B cell (primary cell): Measurements from ENCODE around the gene DNM1L. TPM values are rescaled to one million over a fixed set of nuclear protein-coding genes. Genes with fewer than 3 reads are reported as not detected.

Experiments
- ATAC-seq: fragments of 200-7000 bp; cut with Tn5 transposase; one replicate; pipeline ENCODE4 v1.10.0; 2021; ENCODE audit warnings: low read depth, mild to moderate bottlenecking, moderate number of reproducible peaks, moderate library complexity
- CTCF ChIA-PET: fragments of 350-600 bp; sonication (Branson Sonifier 250); formaldehyde crosslinking; loops from one replicate; lab custom pipeline; 2021; ENCODE audit warnings: antibody characterized with exemption, inconsistent platforms; lab: Charles Lee
- POLR2A ChIA-PET: fragments of 350-600 bp; sonication (Branson Sonifier 250); formaldehyde crosslinking; loops from one replicate; lab custom pipeline; 2021; ENCODE audit warnings: antibody characterized with exemption; lab: Charles Lee
- DNase-seq: peaks from one replicate; pipeline ENCODE4 v3.0.0; 2013
- H2AFZ ChIP-seq: 2 replicates; pipeline ENCODE4 v1.6.1; 2012; ENCODE audit warnings: mild to moderate bottlenecking, low read depth, low read length; ENCODE audit not compliant: insufficient read depth, poor library complexity, severe bottlenecking
- H3K27ac ChIP-seq, 2 donors: 1 replicate in 1 of 2; 2 replicates in 1 of 2; pipeline ENCODE4 v1.5.1; 2012 to 2013; ENCODE audit warnings: low read length in 2 of 2, mild to moderate bottlenecking in 2 of 2, moderate library complexity in 1 of 2
- H3K27me3 ChIP-seq, 4 experiments: fragments of 200-600 bp in 1 of 4; sonication (generic) in 1 of 4; replicated peaks in 1 of 4; 1 replicate in 2 of 4; 2 replicates in 2 of 4; pipeline versions ENCODE4 v1.6.1 to v1.7.0; 2013 to 2016; ENCODE audit warnings: low read length in 3 of 4, mild to moderate bottlenecking in 2 of 4, mixed read lengths in 1 of 4, moderate library complexity in 1 of 4; ENCODE audit not compliant: insufficient read depth in 4 of 4, control insufficient read depth in 3 of 4; ENCODE audit errors: control extremely low read depth in 1 of 4
- H3K36me3 ChIP-seq, 2 experiments: replicated peaks in 1 of 2; 1 replicate in 1 of 2; 2 replicates in 1 of 2; pipeline versions ENCODE4 v1.6.1 to v1.7.1; 2013; ENCODE audit warnings: low read length in 1 of 2; ENCODE audit not compliant: insufficient read depth in 2 of 2, control insufficient read depth in 1 of 2; ENCODE audit errors: control extremely low read depth in 1 of 2, extremely low read depth in 1 of 2
- H3K4me1 ChIP-seq, 2 donors: fragments of 200-600 bp in 1 of 2; sonication (generic) in 1 of 2; 1 replicate in 1 of 2; 2 replicates in 1 of 2; pipeline versions ENCODE4 v1.5.1 to v1.6.1; 2013 to 2017; ENCODE audit warnings: low read length in 2 of 2; ENCODE audit not compliant: control insufficient read depth in 2 of 2, insufficient read depth in 2 of 2
- H3K4me2 ChIP-seq: replicated peaks from 2 replicates; pipeline ENCODE3; 2012; ENCODE audit warnings: mild to moderate bottlenecking, low read depth, low read length; ENCODE audit not compliant: poor library complexity, severe bottlenecking
- H3K4me3 ChIP-seq, 5 experiments: fragments of 200-600 bp in 1 of 5; sonication (generic) in 1 of 5; 1 replicate in 3 of 5; 2 replicates in 2 of 5; pipeline versions ENCODE4 v1.5.1 to v1.7.0; 2011 to 2016; ENCODE audit warnings: low read length in 4 of 5, mild to moderate bottlenecking in 4 of 5, low read depth in 2 of 5, control low read depth in 1 of 5, moderate library complexity in 1 of 5; ENCODE audit not compliant: insufficient read depth in 1 of 5; ENCODE audit errors: control extremely low read depth in 1 of 5, extremely low read depth in 1 of 5
- H3K79me2 ChIP-seq: fragments of 200-600 bp; sonication (generic); one replicate; pipeline ENCODE4 v1.6.0; 2016; ENCODE audit warnings: low read length; ENCODE audit not compliant: control insufficient read depth, insufficient read depth
- H3K9ac ChIP-seq: fragments of 200-600 bp; sonication (generic); 2 replicates; pipeline ENCODE4 v1.6.1; 2017; ENCODE audit warnings: mild to moderate bottlenecking, low read length, moderate library complexity
- H3K9me3 ChIP-seq, 3 donors: one replicate each; pipeline versions ENCODE4 v1.6.1 to v1.7.1; 2013; ENCODE audit warnings: low read length in 2 of 3; ENCODE audit not compliant: control insufficient read depth in 2 of 3, insufficient read depth in 1 of 3; ENCODE audit errors: control extremely low read depth in 1 of 3
- H4K20me1 ChIP-seq: 2 replicates; pipeline ENCODE4 v1.6.0; 2012; ENCODE audit warnings: mild to moderate bottlenecking, low read length; ENCODE audit not compliant: insufficient read depth, control insufficient read depth, poor library complexity, severe bottlenecking
- H3K27ac Mint-ChIP-seq: one replicate; pipeline ENCODE4 v1.8.0; 2021; ENCODE audit warnings: mixed read lengths
- H3K27me3 Mint-ChIP-seq: one replicate; pipeline ENCODE4 v1.8.0; 2021; ENCODE audit warnings: mixed read lengths
- H3K4me1 Mint-ChIP-seq: one replicate; pipeline ENCODE4 v1.8.0; 2021; ENCODE audit warnings: mixed read lengths
- H3K4me3 Mint-ChIP-seq: one replicate; pipeline ENCODE4 v1.8.0; 2021; ENCODE audit warnings: mixed read lengths
- H3K9me3 Mint-ChIP-seq: one replicate; pipeline ENCODE4 v1.8.0; 2022; ENCODE audit warnings: mixed read lengths; ENCODE audit not compliant: insufficient read depth
- EZH2 ChIP-seq: IDR thresholded peaks from 2 replicates; pipeline ENCODE4 v1.6.1; 2012; ENCODE audit warnings: borderline replicate concordance, low read depth, mild to moderate bottlenecking, moderate library complexity, low read length; ENCODE audit not compliant: insufficient read depth, poor library complexity, severe bottlenecking
- WGBS: methylation state at CpG from one replicate; pipeline ENCODE4 v1.1.5; 2013; ENCODE audit warnings: missing lambda C conversion rate; ENCODE audit not compliant: insufficient coverage; 5-methylcytosine and 5-hydroxymethylcytosine counted together
- intact Hi-C: fragments of 100-400 bp; cut with micrococcal nuclease; formaldehyde crosslinking; loops from one replicate; pipeline ENCODE4 v1.10.0; 2022
- polyA plus RNA-seq: library from polyadenylated mRNA; depleted of rRNA; stranded (reverse); fragments of >200 nt; gene quantifications from 2 replicates; pipeline ENCODE4 v1.2.3, GENCODE V29; 2012
- total RNA-seq, 2 donors: library from RNA; stranded (reverse); fragments of 120-200 nt in 1 of 2; gene quantifications; 1 replicate in 1 of 2; 2 replicates in 1 of 2; pipeline versions ENCODE4 v1.2.3 to v1.2.4, GENCODE V29; 2013 to 2022
- TF ChIP-seq, protein P1 (sequence below): fragments of 200-600 bp; IDR thresholded peaks from one replicate; pipeline ENCODE4 v1.8.0; 2022; ENCODE audit warnings: antibody characterized with exemption, mild to moderate bottlenecking

DNM1L gene
- total and polyA plus RNA-seq, 2 donors (not counting 1 experiment from before 2014, with no cell fraction given): 23.3 to 74.2 TPM

DNA sequence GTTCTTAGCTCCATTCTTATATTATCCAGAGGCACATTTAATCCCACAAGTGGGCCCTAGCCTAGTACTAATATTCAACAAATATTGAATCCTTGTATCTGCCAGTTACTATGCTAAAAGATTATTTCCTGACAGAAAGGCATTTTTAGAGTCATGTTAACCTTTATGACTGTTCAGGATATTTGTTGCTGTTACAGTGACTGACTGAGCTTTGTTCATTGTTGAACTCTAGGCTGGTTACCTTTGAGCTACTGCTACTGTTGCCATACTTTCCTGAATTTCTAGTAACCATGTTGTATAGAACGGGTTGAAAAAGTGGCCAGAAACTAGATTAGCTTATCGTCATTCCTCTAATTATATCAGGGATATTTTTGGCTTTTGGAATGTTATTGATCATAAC lies 29.8 kb downstream of the DNM1L start:
- Histone ChIP-seq H3K4me1 (no peaks in the 10 kb centered on the region), H3K4me2 (no peak overlapping the region), H3K36me3 (peaks cover 7 to 39% of the 10 kb centered on the region in 2 experiments), H3K27ac (no peak overlapping the region), H3K79me2 (no peaks in the 10 kb centered on the region), H3K9ac (no peak overlapping the region), H4K20me1 (no peaks in the 10 kb centered on the region), H3K27me3 (no peaks in the 10 kb centered on the region), H3K9me3 (no peaks in the 10 kb centered on the region), H2AFZ (no peak overlapping the region), H3K4me3 (no peak overlapping the region)
- CTCF ChIA-PET: interaction anchor here (1.0 to 2.7 kb wide), 2 partner anchors 47 to 253 kb away, joined by 3 to 11 read pairs; partner anchors contain the start of gene YARS2
- intact Hi-C loops: no loop called here
- H3K4me1 Mint-ChIP-seq: no peaks in the 10 kb centered on the region
- ATAC-seq (no peak), DNase-seq (no peak)
- POLR2A ChIA-PET: no interaction called here
- no CpG with 5 or more reads among the region's 2 CpGs for WGBS
- no peak overlapping the region for H3K27ac Mint-ChIP-seq
- H3K9me3 Mint-ChIP-seq: no peaks in the 10 kb centered on the region
- no peaks in the 10 kb centered on the region for H3K27me3 Mint-ChIP-seq
- TF ChIP-seq, protein P1, sequence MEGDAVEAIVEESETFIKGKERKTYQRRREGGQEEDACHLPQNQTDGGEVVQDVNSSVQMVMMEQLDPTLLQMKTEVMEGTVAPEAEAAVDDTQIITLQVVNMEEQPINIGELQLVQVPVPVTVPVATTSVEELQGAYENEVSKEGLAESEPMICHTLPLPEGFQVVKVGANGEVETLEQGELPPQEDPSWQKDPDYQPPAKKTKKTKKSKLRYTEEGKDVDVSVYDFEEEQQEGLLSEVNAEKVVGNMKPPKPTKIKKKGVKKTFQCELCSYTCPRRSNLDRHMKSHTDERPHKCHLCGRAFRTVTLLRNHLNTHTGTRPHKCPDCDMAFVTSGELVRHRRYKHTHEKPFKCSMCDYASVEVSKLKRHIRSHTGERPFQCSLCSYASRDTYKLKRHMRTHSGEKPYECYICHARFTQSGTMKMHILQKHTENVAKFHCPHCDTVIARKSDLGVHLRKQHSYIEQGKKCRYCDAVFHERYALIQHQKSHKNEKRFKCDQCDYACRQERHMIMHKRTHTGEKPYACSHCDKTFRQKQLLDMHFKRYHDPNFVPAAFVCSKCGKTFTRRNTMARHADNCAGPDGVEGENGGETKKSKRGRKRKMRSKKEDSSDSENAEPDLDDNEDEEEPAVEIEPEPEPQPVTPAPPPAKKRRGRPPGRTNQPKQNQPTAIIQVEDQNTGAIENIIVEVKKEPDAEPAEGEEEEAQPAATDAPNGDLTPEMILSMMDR: no peak
- no peak for TF ChIP-seq EZH2
- H3K4me3 Mint-ChIP-seq: no peak overlapping the region

DNA sequence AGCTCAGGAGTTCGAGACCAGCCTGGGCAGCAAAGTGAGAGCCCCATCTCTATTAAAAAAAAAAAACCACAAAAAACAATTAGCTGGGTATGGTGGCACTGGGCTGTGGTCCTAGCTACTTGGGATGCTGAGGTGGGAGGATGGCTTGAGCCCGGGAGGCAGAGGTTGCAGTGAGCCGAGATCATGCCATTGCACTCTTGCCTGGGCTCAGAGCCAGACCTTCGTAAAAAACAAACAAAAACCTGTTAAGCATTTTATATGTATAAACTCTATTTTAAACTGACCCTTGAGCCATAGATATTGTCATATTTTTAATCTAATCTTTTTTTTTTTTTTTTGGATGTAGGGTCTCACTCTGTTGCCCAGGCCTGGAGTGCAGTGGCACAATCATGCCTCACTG lies 35.7 kb downstream of the DNM1L start:
- no peaks in the 10 kb centered on the region for H3K79me2 ChIP-seq
- no CpG with 5 or more reads among the region's 4 CpGs for WGBS

More for the DNA sequence above, 35.7 kb downstream of the DNM1L start:
- Histone ChIP-seq H3K4me1 (no peaks in the 10 kb centered on the region), H3K36me3 (peaks cover 9 to 29% of the 10 kb centered on the region in 2 experiments), H3K9ac (no peak overlapping the region), H3K4me2 (no peak overlapping the region), H3K4me3 (no peak overlapping the region), H3K9me3 (no peaks in the 10 kb centered on the region), H4K20me1 (no peaks in the 10 kb centered on the region), H3K27me3 (no peaks in the 10 kb centered on the region), H2AFZ (no peak overlapping the region), H3K27ac (no peak overlapping the region)
- DNase-seq: no peak
- Mint-ChIP-seq H3K4me3 (no peak overlapping the region), H3K9me3 (no peaks in the 10 kb centered on the region), H3K27ac (no peak overlapping the region), H3K4me1 (no peaks in the 10 kb centered on the region), H3K27me3 (no peaks in the 10 kb centered on the region)
- POLR2A ChIA-PET: no interaction called here
- no peak for ATAC-seq
- CTCF ChIA-PET: no interaction called here
- intact Hi-C loops: loop anchor here (5.0 kb wide), 1 partner anchor 257 kb away; no protein-coding TSS in a partner anchor
- no peak for TF ChIP-seq EZH2
- TF ChIP-seq, protein P1: no peak
